IPS-11a (cell line): ENCODE measurements around the gene CYP3A4.
"Not testable (repeated sequence)": the region's sequence is repeated elsewhere in the genome, so short reads cannot be mapped to it uniquely, and the experiment has no call there.

Source experiments
- H3K4me3 ChIP-seq: one replicate; pipeline ENCODE4 v1.5.1; 2013; ENCODE audit warnings: low read depth, low read length, control low read depth

CYP3A4 gene

DNA sequence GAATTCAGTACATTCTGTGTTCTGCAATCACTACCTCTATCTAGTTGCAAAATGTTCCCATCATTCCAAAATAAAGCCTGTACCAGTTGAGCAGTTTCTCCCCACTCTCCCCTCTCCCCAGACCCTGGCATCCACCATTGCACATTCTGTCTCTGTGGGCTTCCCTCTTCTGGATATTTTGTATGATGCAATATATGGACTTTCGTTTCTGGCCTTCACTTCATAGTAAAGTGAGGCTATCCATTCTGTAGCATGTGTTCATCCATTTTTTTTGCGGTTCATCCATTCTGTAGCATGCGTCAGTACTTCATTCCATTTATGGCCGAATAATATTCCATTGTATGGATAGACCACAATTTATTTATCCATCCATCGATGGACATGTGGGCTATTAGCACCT lies 9.5 kb upstream of the CYP3A4 start:
- H3K4me3 ChIP-seq, result no peak overlapping the region

DNA sequence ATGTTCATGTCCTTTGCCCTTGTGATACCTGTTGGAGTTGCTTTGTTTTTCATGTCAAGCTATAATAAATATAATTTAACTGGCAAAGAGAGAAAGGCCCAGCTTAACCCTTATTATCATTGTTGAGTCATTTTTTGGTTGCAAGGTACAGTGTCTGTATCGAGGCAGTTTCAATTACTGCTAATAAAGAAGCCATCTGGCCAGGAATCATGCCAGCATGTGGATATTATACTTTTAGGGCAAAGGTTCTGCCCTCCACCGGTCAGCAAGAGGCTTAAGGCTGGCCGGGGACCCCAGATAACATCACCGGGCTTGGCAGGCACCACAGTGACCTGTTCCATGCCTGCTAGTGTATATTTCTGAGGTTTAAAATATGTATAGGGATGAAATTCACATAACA lies 9.0 kb upstream of the CYP3A4 start:
- H3K4me3 ChIP-seq, result no peak overlapping the region

DNA sequence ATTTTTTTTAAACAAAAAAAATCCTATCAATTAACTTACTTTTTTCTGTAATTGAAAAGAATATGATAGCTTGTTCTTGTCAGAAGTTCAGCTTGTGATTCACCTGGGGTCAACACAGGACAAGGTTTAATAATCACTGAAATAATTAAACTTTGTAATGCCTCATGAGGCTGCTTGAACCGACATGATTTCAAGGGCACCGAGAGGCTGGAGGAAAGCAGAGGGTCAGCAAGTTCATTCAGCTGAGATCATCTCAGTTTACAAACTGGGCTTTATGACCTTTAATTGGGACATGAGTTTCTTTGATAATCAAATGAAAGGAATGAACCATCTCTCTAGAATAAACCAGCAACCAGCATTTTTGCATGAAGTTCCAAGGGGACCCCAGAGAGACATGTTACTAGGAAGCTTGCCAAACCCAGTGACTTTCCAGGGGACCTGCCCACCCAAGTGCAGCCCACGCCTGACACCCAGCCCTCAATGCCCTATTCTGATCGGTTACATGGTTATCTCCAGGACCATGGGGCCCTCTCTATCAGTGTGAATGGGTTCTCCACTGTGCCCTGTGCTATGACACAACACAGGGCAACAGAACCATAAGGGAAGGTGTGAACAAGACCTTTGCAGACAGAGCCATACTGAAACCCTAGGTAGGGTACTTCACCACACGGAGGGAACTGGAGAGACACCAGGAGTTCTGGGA lies 7.8 kb upstream of the CYP3A4 start:
- no peak overlapping the region for H3K4me3 ChIP-seq

- no peak overlapping the region for H3K4me3 ChIP-seq
These were observed 7.0 kb upstream of the CYP3A4 start for GRCh38 chr7:99791021-99791420.

DNA sequence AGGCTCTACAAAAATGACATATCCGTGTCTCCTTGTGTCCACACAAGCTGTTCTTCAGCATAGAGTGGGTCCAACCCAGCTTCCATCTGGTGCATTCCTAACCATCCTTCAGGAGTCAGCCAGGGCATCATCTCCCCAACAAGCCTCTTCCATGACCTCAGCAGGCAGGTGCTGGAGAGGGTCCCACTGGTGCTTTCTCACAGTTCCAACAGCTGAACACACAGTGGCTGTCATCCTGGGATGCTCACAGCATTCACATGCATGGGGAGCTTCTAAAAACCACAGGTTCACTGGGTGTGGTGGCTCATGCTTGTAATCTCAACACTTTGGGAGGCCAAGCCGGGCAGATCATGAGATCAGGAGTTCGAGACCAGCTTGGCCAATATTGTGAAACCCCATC lies 6.4 kb upstream of the CYP3A4 start:
- H3K4me3 ChIP-seq, result no peak overlapping the region

DNA sequence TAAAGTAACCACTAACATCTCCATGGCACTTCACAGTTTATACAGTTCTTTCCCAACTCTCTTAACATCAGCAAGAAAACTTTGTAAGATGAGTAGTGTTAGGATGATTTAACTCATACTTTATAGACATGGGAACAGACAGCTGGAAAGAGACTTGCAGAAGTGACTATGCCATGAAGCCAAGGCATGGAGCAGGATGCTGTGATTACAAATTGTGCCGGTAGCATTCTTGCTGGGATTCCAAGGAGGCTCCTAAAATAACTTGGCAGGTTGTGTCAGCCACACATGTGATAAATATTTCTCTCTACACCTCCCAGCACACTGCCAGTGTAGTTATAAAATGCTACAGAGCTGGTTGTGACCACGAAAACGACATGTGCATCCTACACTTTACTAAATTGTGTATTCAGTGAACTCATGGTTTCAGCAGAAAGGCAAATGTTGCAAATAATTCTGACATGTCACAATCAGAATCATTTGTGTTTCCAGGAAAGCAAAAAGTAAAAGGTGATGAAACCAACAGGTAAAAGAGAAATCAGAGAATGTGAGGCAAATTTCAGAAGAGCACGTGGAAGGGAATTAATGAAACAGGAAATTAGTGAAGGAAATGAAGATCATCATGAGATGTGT lies 5.6 kb upstream of the CYP3A4 start:
- H3K4me3 ChIP-seq, result no peak overlapping the region

DNA sequence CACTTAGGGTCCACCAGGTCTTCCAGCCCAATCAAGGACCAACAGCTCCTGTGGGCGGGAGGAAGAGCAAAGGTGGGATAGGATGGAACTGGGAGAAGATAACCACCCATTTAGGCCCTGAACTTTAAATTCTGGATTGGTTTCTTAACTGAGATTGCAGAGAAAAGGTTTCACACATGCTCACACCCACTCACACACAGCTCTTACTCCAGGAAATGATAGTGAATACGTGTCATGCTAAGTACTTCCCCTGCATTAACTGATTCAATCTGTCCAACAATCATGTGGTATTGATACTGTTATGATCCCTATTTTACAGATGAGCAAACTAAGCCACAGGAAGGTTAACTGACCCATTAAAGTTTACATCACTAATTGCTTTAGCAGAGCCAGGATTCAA lies 4.6 kb upstream of the CYP3A4 start:
- H3K4me3 ChIP-seq, result no peak overlapping the region

GRCh38 chr7:99786726-99787335 lies 2.8 kb upstream of the CYP3A4 start:
- H3K4me3 ChIP-seq, result no peak overlapping the region

- H3K4me3 ChIP-seq, result not testable (repeated sequence)
These were observed 1.7 kb upstream of the CYP3A4 start for GRCh38 chr7:99785654-99786053.

DNA sequence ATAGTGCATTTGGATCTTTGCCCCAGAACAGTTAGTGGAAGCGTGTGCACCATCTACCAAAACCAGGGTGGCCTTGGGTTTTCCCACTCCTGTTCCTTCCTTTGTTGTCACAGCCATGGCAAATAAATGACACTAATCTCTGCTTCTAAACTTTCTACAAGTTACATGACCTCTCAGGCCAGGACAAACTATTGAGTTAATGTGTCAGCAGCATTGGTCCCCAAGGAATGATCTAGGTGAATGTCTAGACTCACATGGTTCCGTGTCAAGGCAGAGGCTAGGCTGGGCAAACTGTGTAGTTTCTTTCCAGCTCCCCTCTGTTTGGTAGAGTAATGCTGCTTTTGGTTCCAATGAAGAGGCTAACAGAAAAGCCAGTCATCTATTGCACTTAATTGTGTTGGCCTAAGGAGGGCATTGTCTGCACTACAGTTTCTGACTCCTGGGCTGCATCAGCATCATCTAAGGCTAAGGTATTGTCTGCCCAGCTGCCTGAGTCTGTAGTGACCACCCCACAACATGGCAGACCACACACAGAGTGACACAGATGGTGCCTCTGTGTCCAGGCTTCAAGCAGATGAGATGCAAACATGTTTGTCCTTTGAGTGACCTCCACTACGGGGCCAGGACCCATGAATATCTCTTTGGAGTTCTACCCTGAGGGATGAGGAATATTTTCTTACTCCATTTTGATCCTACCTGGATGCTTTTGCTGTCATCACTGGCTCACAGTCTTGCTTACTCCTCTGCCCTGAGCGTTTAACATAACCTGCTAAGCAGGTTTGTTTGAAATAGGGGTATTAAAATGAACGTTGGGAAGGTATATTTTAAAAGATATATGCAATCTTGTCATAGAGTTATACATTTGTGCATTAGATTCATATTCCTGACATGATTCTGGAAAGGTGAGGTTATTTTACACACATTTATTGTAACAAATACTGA lies 1.7 kb downstream of the CYP3A4 start:
- H3K4me3 ChIP-seq, result no peak overlapping the region

DNA sequence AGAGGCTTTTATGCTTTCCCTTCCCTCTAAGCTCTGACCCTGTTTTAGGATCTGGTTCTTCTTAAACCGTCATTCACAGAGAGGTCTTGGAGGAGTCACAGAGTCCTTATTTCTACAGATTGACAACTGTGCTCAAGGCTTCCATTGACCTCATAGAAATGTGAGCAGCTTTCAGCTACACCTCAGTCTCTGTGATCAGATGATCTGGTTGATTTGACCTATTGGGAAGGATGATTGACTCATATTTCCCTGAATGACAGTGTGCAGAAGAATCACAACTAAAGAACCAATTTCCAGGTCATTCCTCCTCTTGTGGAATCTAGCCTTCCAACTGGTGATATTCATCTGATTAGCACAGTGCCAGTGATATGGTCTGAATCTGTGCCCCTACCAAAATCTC lies 3.4 kb downstream of the CYP3A4 start:
- H3K4me3 ChIP-seq, result no peak overlapping the region

DNA sequence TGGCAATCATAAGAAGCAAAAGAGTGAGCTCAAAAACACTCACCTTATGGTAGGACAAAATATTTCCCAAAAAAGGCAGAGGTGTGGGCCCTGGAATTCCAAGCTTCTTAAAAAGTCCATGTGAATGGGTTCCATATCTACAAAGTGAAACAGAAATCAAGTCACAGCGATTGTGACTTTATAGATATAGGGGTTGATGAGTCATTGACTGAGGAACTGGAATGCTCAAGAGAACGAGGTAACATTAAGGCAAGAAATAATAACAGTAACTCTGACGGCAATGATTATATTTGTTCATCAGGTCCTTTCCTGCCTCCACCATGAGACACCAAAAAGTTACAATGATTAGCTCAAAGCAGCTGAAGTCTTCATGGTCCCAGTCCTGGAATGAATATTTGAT lies 4.0 kb downstream of the CYP3A4 start:
- no peak overlapping the region for H3K4me3 ChIP-seq

DNA sequence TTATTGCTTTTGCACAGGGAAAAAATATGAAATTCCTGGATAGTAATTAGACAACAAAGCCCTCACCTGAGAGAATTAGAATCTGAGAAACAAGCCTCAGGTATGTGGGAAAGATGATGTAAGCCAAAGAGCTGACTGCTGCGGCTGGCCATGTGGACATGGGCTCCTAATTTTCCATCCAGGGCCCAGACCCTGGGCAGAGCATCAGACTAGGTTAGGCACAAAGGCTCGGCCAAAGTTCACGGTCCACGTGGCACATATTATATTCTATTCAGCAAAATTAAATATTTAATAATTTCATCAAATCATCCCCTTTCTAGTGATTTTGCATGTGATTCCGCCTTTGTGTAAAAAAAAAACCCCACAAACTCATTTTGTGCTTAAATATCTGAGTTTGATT lies 5.1 kb downstream of the CYP3A4 start:
- H3K4me3 ChIP-seq, result no peak overlapping the region

DNA sequence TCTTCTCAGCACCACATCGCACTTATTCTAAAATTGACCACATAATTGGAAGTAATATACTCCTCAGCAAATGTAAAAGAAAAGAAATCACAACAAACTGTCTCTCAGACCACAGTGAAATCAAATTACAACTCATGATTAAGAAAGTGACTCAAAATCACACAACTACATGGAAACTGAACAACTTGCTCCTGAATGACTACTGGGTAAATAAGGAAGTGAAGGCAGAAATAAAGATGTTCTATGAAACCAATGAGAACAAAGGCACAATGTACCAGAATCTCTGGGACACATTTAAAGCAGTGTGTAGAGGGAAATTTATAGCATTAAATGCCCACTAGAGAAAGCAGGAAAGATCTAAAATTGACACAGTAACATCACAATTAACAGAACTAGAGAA lies 10.6 kb downstream of the CYP3A4 start:
- H3K4me3 ChIP-seq, result not testable (repeated sequence)

DNA sequence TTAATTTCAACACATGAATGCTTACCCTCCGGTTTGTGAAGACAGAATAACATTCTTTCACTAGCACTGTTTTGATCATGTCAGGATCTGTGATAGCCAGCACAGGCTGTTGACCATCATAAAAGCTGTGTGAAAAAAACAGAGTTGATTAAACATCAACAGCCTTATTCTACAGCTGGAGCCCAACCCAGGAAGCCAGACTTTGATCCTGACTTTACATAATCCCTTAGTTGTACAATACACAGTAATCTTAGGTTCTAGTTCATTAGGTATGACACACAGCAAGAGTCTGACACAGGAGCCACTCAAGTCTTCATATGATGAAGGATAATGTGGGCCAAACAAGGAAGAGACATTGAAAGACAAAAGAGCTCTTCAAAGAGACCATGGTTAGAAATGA lies 11.4 kb downstream of the CYP3A4 start:
- no peak overlapping the region for H3K4me3 ChIP-seq

DNA sequence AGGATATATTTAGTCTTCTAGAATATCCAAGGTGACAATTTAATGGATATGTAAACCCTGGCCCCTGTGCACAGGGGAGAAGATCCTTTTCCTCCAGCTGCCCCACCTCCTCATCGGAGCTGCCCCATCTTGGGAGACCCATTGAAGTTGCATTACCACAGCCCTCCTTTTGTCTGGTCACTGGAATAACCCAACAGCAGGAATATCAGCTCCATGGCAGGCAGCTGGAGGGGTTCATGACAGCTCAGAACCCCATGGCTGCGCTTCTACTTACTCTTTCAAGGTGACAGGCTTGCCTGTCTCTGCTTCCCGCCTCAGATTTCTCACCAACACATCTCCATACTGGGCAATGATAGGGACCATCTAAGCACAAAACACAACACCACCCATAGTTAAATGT lies 14.5 kb downstream of the CYP3A4 start:
- not testable (repeated sequence) for H3K4me3 ChIP-seq

DNA sequence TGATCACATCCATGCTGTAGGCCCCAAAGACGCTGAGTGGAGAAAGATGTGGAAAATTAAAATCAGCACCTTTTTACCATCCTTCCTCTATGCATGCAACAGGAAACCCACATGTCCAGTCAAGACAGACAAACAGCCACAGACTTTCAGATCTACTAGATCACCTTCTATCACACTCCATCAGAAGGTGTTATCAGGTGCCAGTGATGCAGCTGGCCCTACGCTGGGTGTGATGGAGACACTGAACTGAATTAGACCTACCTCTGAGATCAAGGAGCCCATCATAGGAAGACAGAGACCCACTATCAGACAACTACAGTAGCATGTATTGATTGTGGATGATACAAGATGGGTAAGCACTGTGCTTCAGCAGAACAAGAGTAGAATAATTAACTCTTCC lies 15.5 kb downstream of the CYP3A4 start:
- no peak overlapping the region for H3K4me3 ChIP-seq

DNA sequence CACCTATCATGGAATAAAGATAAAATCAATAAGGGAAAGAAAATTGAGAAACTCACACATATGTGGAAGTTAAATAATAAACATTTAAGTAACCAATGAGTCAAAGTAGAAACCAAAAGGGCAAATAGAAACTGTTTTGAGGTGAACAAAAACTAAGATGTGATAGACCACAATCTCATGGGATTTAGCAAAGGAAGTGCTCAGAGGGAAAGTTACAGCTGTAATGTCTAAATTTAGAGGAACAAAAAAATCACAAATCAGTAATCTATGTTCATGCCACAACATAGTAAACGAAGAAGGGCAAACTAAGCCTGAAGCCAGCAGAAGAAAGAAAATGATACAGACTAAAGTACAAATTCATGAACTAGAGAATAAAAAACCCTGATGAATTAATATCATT lies 16.3 kb downstream of the CYP3A4 start:
- H3K4me3 ChIP-seq, result no peak overlapping the region

GRCh38 chr7:99766484-99767099 lies 17.4 kb downstream of the CYP3A4 start:
- H3K4me3 ChIP-seq, result no peak overlapping the region

GRCh38 chr7:99764478-99764877 lies 19.5 kb downstream of the CYP3A4 start:
- H3K4me3 ChIP-seq, result no peak overlapping the region
